Esophagus muscularis mucosa (tissue), 3 donors: ENCODE data around the gene MCOLN3.

Experiments used
- POLR2A ChIP-seq: fragments of 450-650 bp; IDR thresholded peaks from one replicate; pipeline ENCODE4 v1.6.1; 2017; ENCODE audit warnings: antibody characterized with exemption, moderate library complexity, mild to moderate bottlenecking, low read depth
- TF ChIP-seq, protein P1 (sequence below), 3 experiments: fragments of 200-600 bp in 2 of 3; fragments of 450-650 bp in 1 of 3; sonication (generic) in 2 of 3; IDR thresholded peaks; one replicate each; pipeline ENCODE4 v1.5.1; 2017 to 2019; ENCODE audit warnings: antibody characterized with exemption in 3 of 3, mild to moderate bottlenecking in 2 of 3, moderate library complexity in 1 of 3

DNA sequence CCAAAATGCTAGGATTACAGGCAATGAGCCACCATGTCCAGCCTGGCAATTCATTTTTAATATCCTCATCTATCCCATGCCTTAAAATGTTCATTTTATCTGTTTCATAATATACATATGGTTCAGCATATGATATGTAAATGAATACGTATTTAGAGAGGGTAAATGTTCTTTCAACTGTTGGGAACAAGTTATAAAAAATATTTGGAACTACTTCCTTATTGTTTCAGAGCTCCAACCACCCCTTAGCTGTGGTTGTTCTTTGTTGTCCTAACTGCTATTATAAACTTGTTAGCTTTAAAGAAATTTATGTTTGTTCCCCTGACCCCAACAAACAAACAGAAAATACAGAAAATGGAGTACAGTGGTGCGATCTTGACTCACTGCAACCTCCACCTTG, 65.9 kb downstream of the MCOLN3 start:
- TF ChIP-seq, protein P1, sequence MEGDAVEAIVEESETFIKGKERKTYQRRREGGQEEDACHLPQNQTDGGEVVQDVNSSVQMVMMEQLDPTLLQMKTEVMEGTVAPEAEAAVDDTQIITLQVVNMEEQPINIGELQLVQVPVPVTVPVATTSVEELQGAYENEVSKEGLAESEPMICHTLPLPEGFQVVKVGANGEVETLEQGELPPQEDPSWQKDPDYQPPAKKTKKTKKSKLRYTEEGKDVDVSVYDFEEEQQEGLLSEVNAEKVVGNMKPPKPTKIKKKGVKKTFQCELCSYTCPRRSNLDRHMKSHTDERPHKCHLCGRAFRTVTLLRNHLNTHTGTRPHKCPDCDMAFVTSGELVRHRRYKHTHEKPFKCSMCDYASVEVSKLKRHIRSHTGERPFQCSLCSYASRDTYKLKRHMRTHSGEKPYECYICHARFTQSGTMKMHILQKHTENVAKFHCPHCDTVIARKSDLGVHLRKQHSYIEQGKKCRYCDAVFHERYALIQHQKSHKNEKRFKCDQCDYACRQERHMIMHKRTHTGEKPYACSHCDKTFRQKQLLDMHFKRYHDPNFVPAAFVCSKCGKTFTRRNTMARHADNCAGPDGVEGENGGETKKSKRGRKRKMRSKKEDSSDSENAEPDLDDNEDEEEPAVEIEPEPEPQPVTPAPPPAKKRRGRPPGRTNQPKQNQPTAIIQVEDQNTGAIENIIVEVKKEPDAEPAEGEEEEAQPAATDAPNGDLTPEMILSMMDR (IDR thresholded peaks at IDR 0.05): no peak
- no peak for TF ChIP-seq POLR2A
